CD4-positive, alpha-beta T cell (primary cell): ENCODE results near the gene CPNE8. TPM values are rescaled to one million over a fixed set of nuclear protein-coding genes. Genes with fewer than 3 reads are reported as not detected.

ENCODE experiments used
- ATAC-seq: fragments of 200-7000 bp; cut with Tn5 transposase; one replicate; pipeline ENCODE4 v1.10.0; 2022; ENCODE audit warnings: mild to moderate bottlenecking; ENCODE audit not compliant: poor library complexity
- CTCF ChIA-PET: fragments of 350-600 bp; sonication (Branson Sonifier 250); formaldehyde crosslinking; loops from one replicate; lab custom pipeline; 2021; ENCODE audit warnings: antibody characterized with exemption, inconsistent platforms; lab: Charles Lee
- POLR2A ChIA-PET: fragments of 350-600 bp; sonication (Branson Sonifier 250); formaldehyde crosslinking; loops from one replicate; lab custom pipeline; 2021; ENCODE audit warnings: antibody characterized with exemption, inconsistent platforms; lab: Charles Lee
- DNase-seq, 14 experiments: peaks; one replicate each; pipeline ENCODE4 v3.0.0-alpha.2; 2013 to 2020; ENCODE audit warnings: mixed read lengths in 2 of 14
- H3K27ac ChIP-seq, 2 donors: one replicate each; pipeline versions ENCODE4 v1.5.1 to v1.7.0; 2013; ENCODE audit warnings: low read length in 2 of 2, low read depth in 1 of 2, mild to moderate bottlenecking in 1 of 2
- H3K27me3 ChIP-seq, 2 experiments: 1 replicate in 1 of 2; 2 replicates in 1 of 2; pipeline versions ENCODE4 v1.6.1 to v1.7.0; 2013; ENCODE audit warnings: low read length in 2 of 2, control low read depth in 1 of 2, mild to moderate bottlenecking in 1 of 2, moderate library complexity in 1 of 2; ENCODE audit not compliant: insufficient read depth in 2 of 2, control insufficient read depth in 1 of 2
- H3K36me3 ChIP-seq: one replicate; pipeline ENCODE4 v1.6.1; 2013; ENCODE audit warnings: low read length, control low read depth; ENCODE audit not compliant: insufficient read depth
- H3K4me1 ChIP-seq: one replicate; pipeline ENCODE4 v1.6.1; 2013; ENCODE audit warnings: low read length, control low read depth; ENCODE audit not compliant: insufficient read depth
- H3K4me3 ChIP-seq: one replicate; pipeline ENCODE4 v1.5.1; 2013; ENCODE audit warnings: mild to moderate bottlenecking, low read length, moderate library complexity
- H3K9me3 ChIP-seq, 2 experiments: 1 replicate in 1 of 2; 2 replicates in 1 of 2; pipeline versions ENCODE4 v1.6.1 to v1.7.0; 2013; ENCODE audit warnings: low read length in 2 of 2, mild to moderate bottlenecking in 2 of 2, control low read depth in 1 of 2, moderate library complexity in 1 of 2; ENCODE audit not compliant: control insufficient read depth in 1 of 2, insufficient read depth in 1 of 2
- H3K27ac Mint-ChIP-seq: one replicate; pipeline ENCODE4 v1.8.0; 2020; ENCODE audit warnings: mixed read lengths
- H3K27me3 Mint-ChIP-seq: one replicate; pipeline ENCODE4 v1.8.0; 2021; ENCODE audit warnings: mixed read lengths
- H3K36me3 Mint-ChIP-seq: one replicate; pipeline ENCODE4 v1.8.0; 2021; ENCODE audit warnings: low read depth, mixed read lengths
- H3K4me1 Mint-ChIP-seq: one replicate; pipeline ENCODE4 v1.8.0; 2021; ENCODE audit warnings: low read depth, mixed read lengths
- H3K4me3 Mint-ChIP-seq: one replicate; pipeline ENCODE4 v1.8.0; 2020; ENCODE audit warnings: mild to moderate bottlenecking, mixed read lengths
- H3K9me3 Mint-ChIP-seq: one replicate; pipeline ENCODE4 v1.8.0; 2020; ENCODE audit warnings: mixed read lengths
- intact Hi-C, 2 experiments: fragments of 100-400 bp; cut with DNase I in 1 of 2; cut with micrococcal nuclease in 1 of 2; formaldehyde crosslinking; loops; one replicate each; pipeline versions ENCODE4 v1.15.1 to v1.9.0; 2023 to 2025; cut with DNase I, micrococcal nuclease
- total RNA-seq, 174 experiments: library from RNA in 2 of 174; stranded (reverse) in 2 of 174; gene quantifications; one replicate each; pipeline ENCODE4 v1.2.3 and lab custom pipeline; 2021 to 2026
- TF ChIP-seq, protein P1 (sequence below): fragments of 200-600 bp; IDR thresholded peaks from one replicate; pipeline ENCODE4 v1.8.0; 2022; ENCODE audit warnings: antibody characterized with exemption, mild to moderate bottlenecking

The CPNE8 gene
- total RNA-seq, 2 experiments from 2014 or later, result 2.7 to 3.6 TPM

DNA sequence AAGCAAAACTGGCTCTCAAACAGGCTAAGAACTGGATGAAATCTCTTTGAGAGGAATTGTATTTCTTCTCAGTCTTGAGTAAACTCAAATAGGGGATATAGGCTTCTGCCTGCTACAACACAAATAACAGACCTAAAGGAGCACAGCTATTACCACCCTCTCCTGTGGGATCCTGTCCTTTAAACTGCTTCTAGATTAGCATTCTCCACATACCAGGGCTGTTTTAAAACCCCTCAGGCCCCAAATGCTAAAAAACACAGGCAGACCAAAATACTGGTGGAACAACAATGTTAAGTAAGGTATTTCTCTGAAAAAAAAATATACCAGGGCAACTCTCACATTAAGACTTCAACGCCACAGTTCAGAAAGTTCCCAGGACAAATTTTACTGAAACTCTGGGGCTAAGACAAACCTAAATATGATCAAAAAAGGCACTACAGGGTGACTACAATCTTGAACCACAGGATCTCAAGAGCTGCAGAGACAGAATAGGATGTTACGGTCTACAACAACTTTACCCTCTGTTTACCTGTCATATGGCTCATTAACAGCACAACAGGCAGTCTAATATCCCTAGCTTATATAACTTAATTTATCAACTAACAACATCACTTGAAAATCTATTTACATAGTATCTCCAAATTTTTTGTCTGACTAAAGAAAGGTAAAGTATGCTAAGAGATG lies 7.2 kb downstream of the CPNE8 start:
- Histone ChIP-seq H3K4me3 (no peak overlapping the region), H3K9me3 (no peaks in the 10 kb centered on the region), H3K27ac (no peak overlapping the region), H3K36me3 (no peaks in the 10 kb centered on the region), H3K27me3 (no peaks in the 10 kb centered on the region), H3K4me1 (no peaks in the 10 kb centered on the region)
- no peak overlapping the region for H3K4me3 Mint-ChIP-seq
- ChIA-PET POLR2A (no interaction called here), CTCF (interaction anchor here (1.0 kb wide), 1 partner anchor 12 kb away, joined by 3 read pairs; no protein-coding TSS in a partner anchor)
- H3K27me3 Mint-ChIP-seq, result no peaks in the 10 kb centered on the region
- no peaks in the 10 kb centered on the region for H3K9me3 Mint-ChIP-seq
- H3K4me1 Mint-ChIP-seq, result no peaks in the 10 kb centered on the region
- H3K36me3 Mint-ChIP-seq, result no peaks in the 10 kb centered on the region
- no peak overlapping the region for H3K27ac Mint-ChIP-seq
- intact Hi-C loops, result no loop called here
- TF ChIP-seq, protein P1, sequence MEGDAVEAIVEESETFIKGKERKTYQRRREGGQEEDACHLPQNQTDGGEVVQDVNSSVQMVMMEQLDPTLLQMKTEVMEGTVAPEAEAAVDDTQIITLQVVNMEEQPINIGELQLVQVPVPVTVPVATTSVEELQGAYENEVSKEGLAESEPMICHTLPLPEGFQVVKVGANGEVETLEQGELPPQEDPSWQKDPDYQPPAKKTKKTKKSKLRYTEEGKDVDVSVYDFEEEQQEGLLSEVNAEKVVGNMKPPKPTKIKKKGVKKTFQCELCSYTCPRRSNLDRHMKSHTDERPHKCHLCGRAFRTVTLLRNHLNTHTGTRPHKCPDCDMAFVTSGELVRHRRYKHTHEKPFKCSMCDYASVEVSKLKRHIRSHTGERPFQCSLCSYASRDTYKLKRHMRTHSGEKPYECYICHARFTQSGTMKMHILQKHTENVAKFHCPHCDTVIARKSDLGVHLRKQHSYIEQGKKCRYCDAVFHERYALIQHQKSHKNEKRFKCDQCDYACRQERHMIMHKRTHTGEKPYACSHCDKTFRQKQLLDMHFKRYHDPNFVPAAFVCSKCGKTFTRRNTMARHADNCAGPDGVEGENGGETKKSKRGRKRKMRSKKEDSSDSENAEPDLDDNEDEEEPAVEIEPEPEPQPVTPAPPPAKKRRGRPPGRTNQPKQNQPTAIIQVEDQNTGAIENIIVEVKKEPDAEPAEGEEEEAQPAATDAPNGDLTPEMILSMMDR, result no peak
- DNase-seq (no peak), ATAC-seq (no peak)

DNA sequence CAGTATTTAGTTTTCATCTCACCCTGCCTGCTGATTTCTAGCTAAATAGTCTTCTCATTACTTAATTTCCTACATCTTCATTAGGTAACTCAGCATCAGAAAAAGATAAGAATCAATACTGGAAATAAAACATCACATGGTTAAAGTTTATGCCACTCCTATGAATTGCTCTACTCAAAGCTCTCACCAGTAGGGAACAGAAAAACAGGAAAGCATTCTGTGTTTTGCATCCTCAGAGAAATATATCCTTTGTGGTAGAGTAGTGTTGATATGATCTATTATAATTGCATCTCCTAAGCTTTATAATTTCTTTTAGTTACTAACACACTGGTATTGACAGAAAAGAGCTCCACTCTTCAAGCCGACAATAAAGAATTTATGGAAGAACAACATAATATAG lies 9.9 kb downstream of the CPNE8 start:
- Histone ChIP-seq H3K27me3 (no peaks in the 10 kb centered on the region), H3K9me3 (peaks cover 0 to 4% of the 10 kb centered on the region in 2 experiments), H3K27ac (no peak overlapping the region), H3K4me1 (no peaks in the 10 kb centered on the region), H3K4me3 (no peak overlapping the region), H3K36me3 (no peaks in the 10 kb centered on the region)
- H3K4me3 Mint-ChIP-seq, result no peak overlapping the region
- intact Hi-C loops, result no loop called here
- H3K27me3 Mint-ChIP-seq, result no peaks in the 10 kb centered on the region
- ChIA-PET POLR2A (interaction anchor here (1.3 kb wide), 1 partner anchor 10 kb away, joined by 3 read pairs; the partner anchor contains the start of gene CPNE8), CTCF (interaction anchor here (1.2 kb wide), 1 partner anchor 8 kb away, joined by 3 read pairs; no protein-coding TSS in a partner anchor)
- H3K27ac Mint-ChIP-seq, result no peak overlapping the region
- H3K36me3 Mint-ChIP-seq, result no peaks in the 10 kb centered on the region
- DNase-seq, result no peak
- H3K4me1 Mint-ChIP-seq, result no peaks in the 10 kb centered on the region
- H3K9me3 Mint-ChIP-seq, result no peaks in the 10 kb centered on the region
- no peak for ATAC-seq
- TF ChIP-seq, protein P1, result no peak

DNA sequence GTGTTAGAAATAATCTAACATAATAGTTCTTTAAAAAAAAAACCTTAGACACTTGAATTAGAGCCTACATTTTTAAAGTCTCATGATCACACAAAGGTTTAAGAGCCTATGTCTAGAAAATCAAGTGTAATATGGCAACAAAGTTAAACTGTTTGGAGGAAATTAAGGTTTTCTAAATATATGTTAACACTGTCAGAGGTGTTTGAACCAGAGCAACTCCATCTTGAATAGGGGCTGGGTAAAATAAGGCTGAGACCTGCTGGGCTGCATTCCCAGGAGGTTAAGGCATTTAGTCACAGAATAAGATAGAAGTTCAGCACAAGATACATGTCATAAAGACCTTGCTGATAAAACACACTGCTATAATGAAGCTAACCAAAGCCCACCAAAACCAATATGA lies 12.4 kb downstream of the CPNE8 start:
- ChIA-PET POLR2A (no interaction called here), CTCF (no interaction called here)
- Mint-ChIP-seq H3K4me1 (no peaks in the 10 kb centered on the region), H3K27me3 (no peaks in the 10 kb centered on the region), H3K36me3 (no peaks in the 10 kb centered on the region), H3K27ac (no peak overlapping the region), H3K4me3 (no peak overlapping the region), H3K9me3 (no peaks in the 10 kb centered on the region)
- no peak overlapping the region for H3K27ac ChIP-seq
- intact Hi-C loops, result no loop called here
- no peaks in the 10 kb centered on the region for H3K4me1 ChIP-seq
- peaks cover 0 to 4% of the 10 kb centered on the region in 2 experiments for H3K9me3 ChIP-seq
- DNase-seq (no peak), ATAC-seq (no peak)
- no peaks in the 10 kb centered on the region for H3K27me3 ChIP-seq
- no peaks in the 10 kb centered on the region for H3K36me3 ChIP-seq
- no peak overlapping the region for H3K4me3 ChIP-seq
- TF ChIP-seq, protein P1, result no peak
